H54 (cell line): ENCODE measurements around the gene CBFA2T2.
A peak's percentile ranks its signal among the peaks of the same experiment; 100 is the strongest.

Experiments
- DNase-seq: peaks from one replicate; pipeline ENCODE4 v3.0.0; 2011; ENCODE audit warnings: low spot score, mixed read lengths; ENCODE audit not compliant: insufficient read length
- FAIRE-seq: peaks from 3 replicates; lab custom pipeline; 2011; peaks lifted over from hg19 to GRCh38; lab: Jason Lieb, UNC
- POLR2A ChIP-seq: IDR thresholded peaks from 2 replicates; pipeline ENCODE4 v1.6.1; 2011; ENCODE audit warnings: low read depth, mild to moderate bottlenecking, low read length

The CBFA2T2 gene

DNA sequence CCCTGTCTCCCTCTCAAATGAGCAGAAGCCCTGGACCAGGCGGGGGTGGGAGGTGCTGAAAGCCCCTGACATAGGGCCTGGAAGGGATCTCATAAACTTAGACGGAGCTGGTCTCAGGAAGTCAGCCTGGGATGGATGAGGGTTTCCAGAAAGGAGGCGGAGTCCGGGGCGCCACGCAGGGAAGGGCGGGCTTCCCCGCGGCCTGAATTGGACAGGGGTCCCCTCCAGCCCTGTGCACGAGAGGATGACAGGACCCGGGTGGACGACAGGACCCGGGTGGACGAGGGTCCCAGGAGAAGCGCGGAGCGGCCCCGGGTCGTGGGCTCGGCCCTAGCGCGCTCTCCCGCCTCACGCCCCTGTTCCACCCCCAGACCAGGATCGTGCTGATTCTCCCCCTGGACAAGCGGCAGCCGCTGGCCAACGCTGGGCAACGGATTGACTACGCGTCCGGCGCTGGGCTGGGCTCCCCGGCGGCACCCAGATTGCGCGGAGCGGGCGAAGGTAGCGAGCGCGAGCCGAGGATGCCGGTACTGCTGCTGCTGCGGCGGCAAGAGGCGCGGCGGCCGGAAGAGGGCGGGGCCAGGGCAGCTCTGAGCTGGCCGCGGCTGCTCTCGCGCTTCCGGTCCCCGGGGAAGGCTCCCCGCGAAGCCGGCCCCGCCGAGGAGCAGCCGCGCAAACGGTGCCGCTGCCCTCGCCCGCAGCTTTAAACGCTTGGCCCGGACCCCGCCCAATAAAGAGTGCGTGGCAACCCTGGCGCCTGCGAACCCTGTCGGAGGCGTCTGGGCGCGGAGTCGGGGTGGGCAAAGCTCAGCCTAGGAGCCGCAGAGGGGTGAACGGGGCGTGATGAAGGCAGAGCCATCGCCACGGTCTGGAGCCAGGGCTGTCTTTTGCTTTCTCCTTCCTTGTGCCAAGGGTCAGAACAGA is 173.5 kb downstream of the CBFA2T2 start:
- peak; percentile 97 for DNase-seq
- no peak for FAIRE-seq
- TF ChIP-seq POLR2A: peak; percentile 89

DNA sequence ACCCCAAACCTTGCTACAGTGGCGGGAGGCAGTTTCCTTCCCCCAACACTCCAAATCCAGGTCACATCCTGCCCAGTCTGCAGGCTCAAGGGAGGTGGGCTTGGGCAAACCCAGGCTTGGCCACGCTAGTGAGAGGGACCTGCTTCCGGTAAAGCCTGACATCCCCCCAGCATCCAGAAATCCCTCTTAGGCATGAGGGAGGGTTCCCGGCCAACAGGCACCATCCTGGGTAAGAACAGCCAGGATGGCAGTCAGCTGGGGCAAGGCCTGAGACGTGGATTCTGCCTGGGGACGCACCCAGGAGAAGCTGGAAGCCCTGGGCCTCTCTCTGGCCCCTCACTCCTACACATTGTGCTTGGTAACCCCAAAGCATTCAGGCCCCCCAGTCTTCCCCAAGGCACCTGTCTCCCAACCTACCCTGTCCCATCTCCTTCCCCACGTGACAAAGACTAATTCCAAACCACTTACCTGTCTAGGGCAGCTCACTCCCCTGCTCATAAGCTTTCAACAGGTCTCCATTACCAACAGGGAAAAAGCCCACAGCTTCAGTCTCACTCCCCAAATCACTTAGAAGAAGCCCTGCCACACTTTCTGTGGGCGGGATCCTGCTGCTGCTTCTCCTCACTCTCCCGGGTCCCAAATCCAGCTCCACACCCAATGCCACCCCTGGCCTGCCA is 174.3 kb downstream of the CBFA2T2 start:
- FAIRE-seq (no peak), DNase-seq (no peak)
- no peak for TF ChIP-seq POLR2A

DNA sequence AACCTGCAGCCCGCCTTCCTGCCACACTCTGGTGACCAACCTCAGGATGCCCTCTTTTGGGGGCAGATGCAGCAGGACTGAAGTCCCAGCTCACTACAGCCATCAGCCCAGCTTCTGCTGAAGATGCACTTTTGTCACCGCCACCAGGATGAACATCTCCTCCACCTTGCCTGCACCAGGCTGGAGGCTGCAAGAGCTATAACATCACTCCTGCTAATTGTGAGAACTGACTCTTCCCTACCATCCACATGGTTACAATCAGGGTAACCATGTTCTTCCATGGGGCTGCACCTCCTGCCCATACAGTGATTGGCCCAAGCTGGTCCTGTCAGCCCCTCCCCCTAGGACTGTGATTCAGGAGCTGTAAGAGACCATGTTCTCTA is 174.9 kb downstream of the CBFA2T2 start:
- DNase-seq: no peak
- TF ChIP-seq POLR2A: peak; percentile 22; the same call in 1 of the 2 replicates
- FAIRE-seq: no peak

DNA sequence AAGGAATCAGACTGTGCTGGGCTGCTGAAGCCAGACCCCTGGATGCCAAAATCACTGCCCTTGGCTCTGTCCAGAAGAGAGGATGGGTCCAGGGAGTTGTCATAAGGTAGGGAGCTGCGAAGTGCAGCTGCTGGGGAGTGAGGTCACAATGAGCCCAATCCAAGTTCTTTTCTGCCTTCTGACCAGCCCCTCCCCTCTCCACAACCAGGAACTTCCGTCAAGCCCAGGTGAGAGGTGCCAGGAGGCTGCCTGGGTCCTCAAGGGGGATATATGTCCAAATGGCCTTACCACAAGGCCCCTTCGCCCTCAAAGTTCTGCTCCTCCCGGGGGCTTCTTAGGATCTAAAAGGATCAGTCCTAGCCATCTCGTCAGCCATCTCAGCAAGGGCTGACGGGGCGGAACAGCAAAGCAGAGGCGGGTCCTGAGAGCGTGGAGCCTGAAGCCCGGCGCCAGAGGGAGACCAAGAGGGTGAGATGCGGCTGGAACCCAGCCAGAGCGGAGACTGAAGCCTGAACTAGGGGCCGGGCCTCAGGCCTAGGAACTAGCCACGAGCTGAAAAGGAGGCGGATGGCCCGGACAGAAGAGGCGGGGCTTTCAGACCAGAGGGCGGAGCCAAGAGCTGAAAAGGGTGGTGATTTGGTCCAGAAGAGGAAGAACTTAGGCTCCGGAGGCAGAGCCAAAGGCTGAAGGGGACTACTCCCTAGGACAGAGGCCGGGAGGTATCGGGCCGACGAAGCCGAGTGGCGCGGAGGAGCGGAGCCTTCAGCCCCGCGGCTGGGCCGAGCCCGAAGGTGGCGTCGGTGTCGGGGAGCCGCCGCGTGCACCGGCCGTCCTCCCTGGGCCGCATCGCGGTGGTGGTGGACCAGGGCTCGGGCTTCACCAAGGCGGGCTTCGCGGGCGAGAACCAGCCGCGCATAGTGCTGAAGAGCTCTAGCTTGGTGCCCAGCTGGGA is 176.7 kb downstream of the CBFA2T2 start, which contains the start of gene ACTL10:
Gene ACTL10, plus strand, starts transcription at position 651 of the 952 bp plus-strand sequence. CDS start 555 bp downstream, outside the sequence.
- FAIRE-seq: no peak
- DNase-seq: no peak
- no peak for TF ChIP-seq POLR2A

DNA sequence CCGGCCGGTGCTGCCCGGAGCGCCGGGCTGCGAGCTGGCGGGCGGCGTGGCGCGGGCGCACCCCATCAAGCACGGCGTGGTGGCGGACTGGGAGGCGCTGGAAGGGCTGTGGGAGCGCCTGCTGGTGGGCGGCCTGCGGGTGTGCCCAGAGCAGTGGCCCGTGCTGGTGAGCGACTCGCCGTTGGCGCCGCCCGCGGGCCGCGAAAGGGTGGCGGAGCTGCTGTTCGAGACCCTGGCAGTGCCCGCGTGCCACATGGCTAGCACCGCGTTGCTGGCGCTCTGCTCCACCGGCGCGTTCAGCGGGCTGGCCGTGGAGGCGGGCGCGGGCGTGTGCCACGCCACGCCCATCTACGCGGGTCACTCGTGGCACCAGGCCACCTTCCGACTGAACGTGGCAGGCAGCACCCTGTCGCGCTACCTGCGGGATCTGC is 177.4 kb downstream of the CBFA2T2 start:
- TF ChIP-seq POLR2A: no peak
- no peak for FAIRE-seq
- DNase-seq: no peak

DNA sequence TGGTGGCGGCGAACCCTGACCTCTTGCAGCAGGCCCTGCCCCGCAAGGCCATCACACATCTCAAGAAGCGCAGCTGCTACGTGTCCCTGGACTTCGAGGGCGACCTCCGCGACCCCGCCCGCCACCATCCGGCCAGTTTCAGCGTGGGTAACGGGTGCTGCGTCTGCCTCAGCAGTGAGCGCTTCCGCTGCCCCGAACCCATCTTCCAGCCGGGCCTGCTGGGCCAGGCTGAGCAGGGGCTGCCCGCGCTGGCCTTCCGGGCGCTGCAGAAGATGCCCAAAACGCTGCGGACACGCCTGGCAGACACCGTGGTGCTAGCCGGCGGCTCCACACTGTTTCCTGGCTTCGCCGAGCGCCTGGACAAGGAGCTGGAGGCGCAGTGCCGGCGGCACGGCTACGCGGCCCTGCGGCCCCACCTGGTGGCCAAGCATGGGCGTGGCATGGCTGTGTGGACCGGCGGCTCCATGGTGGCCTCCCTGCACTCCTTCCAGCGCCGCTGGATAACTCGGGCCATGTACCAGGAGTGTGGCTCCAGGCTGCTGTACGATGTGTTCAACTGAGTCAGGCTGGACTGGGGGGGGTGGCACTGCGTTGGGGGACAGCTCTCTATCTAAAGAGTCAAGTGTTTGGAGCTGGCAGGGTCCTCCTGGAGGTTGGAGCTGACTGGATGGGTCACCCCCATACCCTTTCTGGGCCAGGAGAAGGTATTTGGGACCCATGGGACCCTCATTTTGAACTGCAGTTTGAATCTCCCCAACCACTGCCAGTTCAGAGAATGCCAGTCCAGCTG is 178.0 kb downstream of the CBFA2T2 start:
- DNase-seq: peak; percentile 87
- TF ChIP-seq POLR2A: no peak
- no peak for FAIRE-seq

DNA sequence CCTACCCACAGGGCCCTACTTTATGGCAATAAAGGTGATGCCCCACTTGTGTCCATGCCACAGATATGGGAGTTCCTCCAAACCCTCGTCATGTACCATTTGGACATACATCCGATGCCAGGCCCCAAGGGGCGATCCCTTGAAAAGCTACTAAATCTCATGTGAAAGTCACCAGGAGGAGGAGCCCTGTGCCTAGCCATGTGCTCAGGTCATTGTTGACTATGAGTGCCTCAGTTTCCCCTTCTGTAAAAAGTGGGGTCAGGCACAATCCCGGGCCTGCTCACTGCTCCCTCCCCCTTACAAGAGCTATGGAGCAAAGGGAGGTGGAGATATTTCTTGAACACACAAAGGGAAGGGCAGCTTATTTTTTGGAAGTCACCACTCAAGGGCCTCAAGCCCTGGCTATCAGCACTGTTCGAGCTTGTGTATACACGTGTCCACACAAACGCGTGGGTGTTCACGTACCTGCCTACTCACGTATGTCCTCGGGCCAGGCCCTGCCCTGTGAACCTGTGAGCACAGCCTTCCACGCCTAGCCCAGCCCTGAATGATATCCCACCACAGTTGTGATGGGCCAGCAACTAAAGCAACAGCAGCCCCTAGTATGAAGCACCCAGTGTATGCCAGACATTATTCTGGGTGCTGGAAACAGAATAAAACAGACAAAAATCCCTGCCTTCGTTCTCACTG is 178.7 kb downstream of the CBFA2T2 start:
- DNase-seq (no peak), FAIRE-seq (no peak)
- TF ChIP-seq POLR2A: no peak

DNA sequence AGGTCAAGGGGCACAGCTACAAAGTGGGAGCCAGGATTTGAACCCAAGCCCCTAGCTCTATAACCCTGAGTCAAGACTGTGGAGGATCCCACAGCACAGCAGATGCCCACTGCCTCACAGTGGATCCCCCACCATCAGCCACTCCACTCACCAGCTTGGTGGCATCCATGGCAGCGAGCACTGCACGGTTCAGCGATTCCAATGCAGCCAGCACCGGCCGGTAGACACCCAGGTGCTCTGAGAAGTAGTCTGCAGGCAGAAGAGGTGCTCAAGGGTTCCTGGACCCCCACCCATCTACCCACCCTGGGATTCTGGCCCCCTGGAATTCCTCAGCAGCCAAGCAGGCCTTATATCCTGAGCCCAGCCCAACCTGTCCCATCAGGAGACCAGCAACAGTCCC is 179.3 kb downstream of the CBFA2T2 start:
- no peak for FAIRE-seq
- no peak for DNase-seq
- no peak for TF ChIP-seq POLR2A

DNA sequence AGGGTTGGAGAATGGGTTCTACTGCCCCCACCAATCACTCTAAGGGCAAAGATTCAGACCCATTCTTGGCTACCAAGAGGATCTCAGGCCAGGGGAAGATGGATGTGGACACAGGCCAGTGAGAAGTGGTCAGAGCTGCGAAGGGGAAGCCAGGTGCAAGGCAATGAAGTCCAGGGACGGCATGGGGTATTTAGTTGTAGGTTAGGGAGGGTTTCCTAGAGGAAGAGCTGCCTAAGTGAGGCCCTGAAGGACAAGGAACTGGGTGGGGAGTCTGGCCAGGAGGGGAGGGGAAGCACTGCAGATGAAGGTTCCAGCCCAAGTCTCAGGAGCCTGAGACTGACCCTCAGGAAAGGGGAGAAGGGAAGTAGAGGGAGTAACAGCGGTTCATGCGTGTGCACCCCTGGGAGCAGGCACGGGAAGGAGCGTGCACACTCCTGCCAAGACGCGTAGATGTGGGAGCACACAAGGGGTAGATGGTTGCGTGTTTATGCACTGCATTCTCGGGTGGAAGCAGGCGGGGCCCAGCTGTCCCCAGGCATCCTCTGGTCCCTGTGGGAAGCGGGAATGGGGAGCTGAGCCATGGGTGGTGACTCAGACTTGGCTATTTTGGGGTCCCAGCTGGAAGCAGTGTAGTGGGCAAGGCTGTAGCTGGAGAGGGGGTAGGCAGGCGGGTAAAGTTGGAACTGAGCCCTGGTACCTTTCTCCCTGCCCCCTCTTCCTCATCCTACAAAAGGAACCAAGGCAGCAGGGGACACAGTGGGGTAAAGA is 180.2 kb downstream of the CBFA2T2 start:
- TF ChIP-seq POLR2A: no peak
- FAIRE-seq: no peak
- DNase-seq: no peak

DNA sequence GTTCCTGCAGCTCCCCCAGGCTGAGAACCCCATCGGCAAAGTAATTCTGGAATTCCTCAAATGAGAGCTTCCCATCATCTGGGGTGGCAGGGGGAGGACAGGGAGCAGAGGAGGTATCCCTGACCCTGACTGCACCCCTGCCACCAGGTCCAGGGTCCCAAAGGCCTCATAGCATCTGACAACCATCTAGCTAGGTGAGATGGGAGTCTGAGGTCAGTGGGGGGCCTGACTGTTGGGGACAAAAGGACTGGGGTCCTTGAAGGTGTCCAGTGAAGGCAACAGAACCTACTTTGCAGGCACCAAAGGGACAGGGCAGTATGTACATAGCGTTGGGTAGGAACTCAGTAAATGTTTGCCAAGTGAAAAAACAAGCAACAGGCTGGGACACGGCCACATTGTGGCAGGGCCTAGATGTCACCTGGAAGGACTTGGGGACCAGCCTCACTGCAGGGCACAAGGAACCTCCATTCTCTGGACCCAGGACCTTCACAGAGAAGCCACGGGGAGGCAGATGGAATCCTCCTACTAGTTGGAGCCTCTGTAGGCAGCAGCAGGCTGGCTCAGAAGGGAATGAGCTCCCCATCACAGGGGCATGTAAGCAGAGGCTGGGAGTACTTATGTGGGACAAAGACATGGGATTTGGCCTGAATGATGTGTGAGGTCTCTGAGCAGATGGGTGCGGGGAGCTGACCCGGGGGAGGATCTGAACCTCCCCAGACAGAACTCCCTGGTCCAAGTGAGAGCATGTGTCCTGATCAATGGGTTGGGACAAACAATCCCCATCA is 181.0 kb downstream of the CBFA2T2 start:
- FAIRE-seq (no peak), DNase-seq (no peak)
- TF ChIP-seq POLR2A: no peak
